ENCODE results near the gene EFCC1. TPM values are rescaled to one million over a fixed set of nuclear protein-coding genes. Genes with fewer than 3 reads are reported as not detected.
A peak's percentile ranks its signal among the peaks of the same experiment; 100 is the strongest.

The EFCC1 gene
- total and polyA plus RNA-seq, 2 donors from 2014 or later: 2.4 to 3.7 TPM

- no peak for FAIRE-seq
- Histone ChIP-seq H3K36me3 (ENCODE audit: control insufficient read depth in 2 of 3, insufficient read depth in 3 of 3, low read length in 3 of 3) (no peaks in the 10 kb centered on the region), H3K4me1 (ENCODE audit: control insufficient read depth in 2 of 3, insufficient read depth in 2 of 3, low read depth in 1 of 3, low read length in 3 of 3) (peaks cover 0 to 2% (median 0%) of the 10 kb centered on the region in 3 donors), H3K27me3 (ENCODE audit: control insufficient read depth, insufficient read depth, low read length) (no peaks in the 10 kb centered on the region), H3K9ac (ENCODE audit: low read length in 3 of 3) (no peak overlapping the region), H3K27ac (ENCODE audit: low read depth in 2 of 2, low read length in 2 of 2) (no peak overlapping the region), H3K9me3 (ENCODE audit: control insufficient read depth in 2 of 3, insufficient read depth in 1 of 3, low read length in 3 of 3) (no peaks in the 10 kb centered on the region), H3K4me3 (ENCODE audit: low read length in 3 of 3) (no peak overlapping the region)
- no peak for TF ChIP-seq CTCF (IDR thresholded peaks at IDR 0.05; ENCODE audit: borderline replicate concordance, extremely low read depth, insufficient read depth)
- intact Hi-C loops (cut with DNase I): no loop called here
- peak in 1 of 5 donors; percentile 40 for DNase-seq
Measured at GRCh38 chr3:129059311-129059958, 58.3 kb downstream of the EFCC1 start.

GRCh38 chr3:129060276-129061022, 59.3 kb downstream of the EFCC1 start, which contains the start of gene GP9:
GP9 (plus strand) TSS chr3:129060779; CDS start chr3:129061740, 961 bp downstream.
- no peak within 1 kb of the TSS for H3K4me3 ChIP-seq (ENCODE audit: low read length in 3 of 3)
- no peaks in the 10 kb centered on the region for H3K36me3 ChIP-seq (ENCODE audit: control insufficient read depth in 2 of 3, insufficient read depth in 3 of 3, low read length in 3 of 3)
- FAIRE-seq (no peak), DNase-seq (no peak)
- intact Hi-C loops (cut with DNase I): no loop called here
- H3K9me3 ChIP-seq (ENCODE audit: control insufficient read depth in 2 of 3, insufficient read depth in 1 of 3, low read length in 3 of 3): no peaks in the 10 kb centered on the region
- no peak within 1 kb of the TSS for H3K27ac ChIP-seq (ENCODE audit: low read depth in 2 of 2, low read length in 2 of 2)
- no peaks in the 10 kb centered on the region for H3K27me3 ChIP-seq (ENCODE audit: control insufficient read depth, insufficient read depth, low read length)
- TF ChIP-seq CTCF (IDR thresholded peaks at IDR 0.05; ENCODE audit: borderline replicate concordance, extremely low read depth, insufficient read depth): no peak
- H3K9ac ChIP-seq (ENCODE audit: low read length in 3 of 3): no peak within 1 kb of the TSS
- H3K4me1 ChIP-seq (ENCODE audit: control insufficient read depth in 2 of 3, insufficient read depth in 2 of 3, low read depth in 1 of 3, low read length in 3 of 3): peaks cover 0 to 2% (median 0%) of the 10 kb centered on the region in 3 donors

GRCh38 chr3:129061023-129061887, 60.2 kb downstream of the EFCC1 start:
- Histone ChIP-seq H3K9me3 (ENCODE audit: control insufficient read depth in 2 of 3, insufficient read depth in 1 of 3, low read length in 3 of 3) (no peaks in the 10 kb centered on the region), H3K27ac (ENCODE audit: low read depth in 2 of 2, low read length in 2 of 2) (no peak overlapping the region), H3K4me3 (ENCODE audit: low read length in 3 of 3) (no peak overlapping the region), H3K36me3 (ENCODE audit: control insufficient read depth in 2 of 3, insufficient read depth in 3 of 3, low read length in 3 of 3) (no peaks in the 10 kb centered on the region), H3K4me1 (ENCODE audit: control insufficient read depth in 2 of 3, insufficient read depth in 2 of 3, low read depth in 1 of 3, low read length in 3 of 3) (peaks cover 0 to 2% (median 0%) of the 10 kb centered on the region in 3 donors), H3K9ac (ENCODE audit: low read length in 3 of 3) (no peak overlapping the region), H3K27me3 (ENCODE audit: control insufficient read depth, insufficient read depth, low read length) (no peaks in the 10 kb centered on the region)
- intact Hi-C loops (cut with DNase I): no loop called here
- no peak for TF ChIP-seq CTCF (IDR thresholded peaks at IDR 0.05; ENCODE audit: borderline replicate concordance, extremely low read depth, insufficient read depth)
- DNase-seq (no peak), FAIRE-seq (no peak)
